Stimulated activated CD4-positive, alpha-beta T cell treated with anti-CD3 and anti-CD28 coated beads, Interleukin-4, amount 100 ng/mL, for 48 hours (primary cell): ENCODE data around the gene FBXW8.
A peak's percentile ranks its signal among the peaks of the same experiment; 100 is the strongest.

Source experiments
- DNase-seq, 2 donors: peaks; one replicate each; pipeline ENCODE4 v3.0.0-alpha.2; 2020; ENCODE audit warnings: low read depth in 2 of 2

The FBXW8 gene

DNA sequence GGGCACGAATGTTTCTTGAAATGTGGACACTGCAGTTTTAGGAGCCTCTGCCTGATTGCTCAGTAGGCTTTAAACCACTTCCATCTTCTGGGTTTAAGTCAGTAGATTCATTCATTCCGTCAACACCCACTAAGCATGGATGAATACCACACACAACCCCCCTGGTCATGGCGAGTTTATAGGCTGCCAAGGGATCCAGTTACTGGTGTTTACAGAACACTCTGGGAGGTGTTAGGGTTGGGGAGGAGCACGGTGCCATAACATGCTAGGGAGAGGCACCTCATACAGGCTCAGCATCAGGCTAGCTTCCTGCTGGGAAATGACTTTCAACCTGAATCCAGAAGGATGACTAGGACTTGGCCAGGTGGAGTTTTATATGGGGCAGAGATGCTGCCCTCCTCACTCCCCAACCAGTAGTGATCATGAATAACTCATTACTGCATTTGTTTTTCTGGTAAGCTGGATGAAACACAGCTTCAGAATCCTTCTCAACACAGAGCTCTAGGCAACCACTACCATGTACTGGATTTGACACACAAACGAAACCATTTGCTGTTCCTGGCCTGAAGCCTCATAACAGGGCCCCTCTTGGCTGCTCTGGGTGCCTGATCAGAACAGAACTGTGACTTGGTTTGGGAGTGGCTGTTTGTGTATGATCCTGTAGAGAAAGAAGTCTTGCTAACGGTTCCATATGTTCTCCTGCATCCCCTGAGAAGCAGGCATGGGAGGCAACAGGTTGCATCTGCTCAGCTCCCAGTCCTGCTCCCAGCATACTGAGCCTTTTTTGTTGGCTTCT is 47.9 kb downstream of the FBXW8 start:
- DNase-seq: no peak

DNA sequence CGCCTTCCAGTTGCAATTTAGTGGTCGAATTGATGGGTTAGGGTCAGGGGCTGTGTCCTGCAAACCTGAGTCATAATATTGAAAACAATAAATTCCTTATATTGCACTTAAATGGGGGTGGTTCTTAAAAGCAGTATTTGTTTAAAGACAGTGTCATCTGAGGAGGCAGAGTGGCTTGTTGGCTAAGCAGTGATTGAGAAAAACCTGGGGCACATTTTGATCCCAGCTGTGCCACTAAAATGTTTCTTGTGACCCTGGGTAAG is 48.4 kb downstream of the FBXW8 start:
- DNase-seq: no peak

DNA sequence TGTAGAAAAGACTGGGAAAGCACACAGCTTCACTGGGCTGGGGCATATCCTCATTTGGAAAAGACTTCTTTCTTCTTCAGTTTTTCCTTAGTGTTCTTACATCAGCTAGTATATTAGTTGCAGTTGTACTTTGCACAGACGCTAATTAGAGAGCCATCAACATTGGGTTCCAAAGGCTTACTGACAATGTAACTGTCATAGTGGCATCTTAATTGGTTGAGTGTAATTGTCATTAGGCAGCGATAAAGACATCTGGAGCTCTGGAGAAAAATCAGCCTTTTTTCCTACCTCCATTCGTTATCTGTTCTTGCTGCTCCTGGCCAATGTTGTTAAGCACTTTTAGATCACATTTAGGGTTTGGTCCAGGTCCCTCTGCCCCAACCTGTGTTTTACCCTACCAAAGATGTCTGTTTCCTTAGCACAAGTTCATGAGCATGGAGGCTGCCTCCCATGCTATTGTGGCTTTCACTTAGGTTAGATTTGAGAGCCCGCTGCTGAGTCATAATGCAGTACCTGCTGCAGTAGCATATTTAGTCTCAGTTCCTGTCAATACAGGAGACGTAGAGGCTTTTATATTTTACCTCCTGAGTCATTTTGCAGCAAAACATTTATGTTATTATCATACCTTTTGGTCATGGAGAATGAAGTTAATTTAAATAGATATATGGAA is 49.2 kb downstream of the FBXW8 start:
- peak; percentile 24 to 42 for DNase-seq

DNA sequence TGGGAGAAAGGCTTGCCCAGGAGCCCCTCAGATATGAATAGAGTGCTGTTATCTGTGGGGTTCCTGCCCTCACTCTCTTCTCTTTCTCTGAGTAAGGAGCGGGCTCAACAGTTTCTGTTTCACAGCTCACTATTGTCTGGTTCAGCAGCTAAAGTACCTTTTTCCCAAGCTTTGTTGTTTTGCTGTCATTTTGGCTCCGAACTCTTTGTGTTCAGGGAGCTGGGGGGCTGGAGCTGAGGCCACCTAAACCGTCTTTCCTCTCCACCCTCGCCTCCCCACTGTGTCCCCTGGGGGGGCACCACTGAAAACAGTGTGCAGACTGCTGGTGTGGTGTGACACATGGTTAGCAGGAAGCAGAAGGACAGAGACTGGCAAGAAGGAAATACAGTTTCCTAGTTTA is 51.4 kb downstream of the FBXW8 start:
- DNase-seq: no peak

DNA sequence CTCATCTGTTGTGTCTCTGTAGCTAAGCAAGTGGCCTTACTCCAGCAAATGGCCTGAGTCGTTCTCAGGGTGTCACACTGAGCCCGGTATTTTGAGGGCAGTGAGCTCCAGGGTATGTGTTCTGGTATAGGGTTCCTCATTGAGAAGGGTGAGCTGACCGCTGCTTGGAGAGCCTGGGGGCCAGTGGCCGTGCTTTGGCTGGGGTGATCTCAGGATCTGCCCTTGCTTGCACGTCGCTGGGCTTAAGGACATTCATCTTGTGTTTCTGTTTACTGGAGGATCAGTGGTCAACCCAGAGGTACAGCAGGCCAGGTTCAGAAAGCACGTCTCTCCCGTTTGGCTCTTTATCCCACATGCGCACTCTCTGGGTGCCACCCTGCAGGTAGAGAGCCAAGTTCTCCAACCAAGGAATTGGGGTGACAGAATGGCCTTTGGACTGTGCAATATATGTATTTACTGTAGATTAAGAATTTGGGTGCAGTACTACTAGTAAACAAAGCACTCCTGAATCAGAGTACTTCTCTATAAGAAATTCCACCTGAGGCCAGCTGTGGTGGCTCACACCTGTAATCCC is 52.1 kb downstream of the FBXW8 start:
- DNase-seq: no peak

DNA sequence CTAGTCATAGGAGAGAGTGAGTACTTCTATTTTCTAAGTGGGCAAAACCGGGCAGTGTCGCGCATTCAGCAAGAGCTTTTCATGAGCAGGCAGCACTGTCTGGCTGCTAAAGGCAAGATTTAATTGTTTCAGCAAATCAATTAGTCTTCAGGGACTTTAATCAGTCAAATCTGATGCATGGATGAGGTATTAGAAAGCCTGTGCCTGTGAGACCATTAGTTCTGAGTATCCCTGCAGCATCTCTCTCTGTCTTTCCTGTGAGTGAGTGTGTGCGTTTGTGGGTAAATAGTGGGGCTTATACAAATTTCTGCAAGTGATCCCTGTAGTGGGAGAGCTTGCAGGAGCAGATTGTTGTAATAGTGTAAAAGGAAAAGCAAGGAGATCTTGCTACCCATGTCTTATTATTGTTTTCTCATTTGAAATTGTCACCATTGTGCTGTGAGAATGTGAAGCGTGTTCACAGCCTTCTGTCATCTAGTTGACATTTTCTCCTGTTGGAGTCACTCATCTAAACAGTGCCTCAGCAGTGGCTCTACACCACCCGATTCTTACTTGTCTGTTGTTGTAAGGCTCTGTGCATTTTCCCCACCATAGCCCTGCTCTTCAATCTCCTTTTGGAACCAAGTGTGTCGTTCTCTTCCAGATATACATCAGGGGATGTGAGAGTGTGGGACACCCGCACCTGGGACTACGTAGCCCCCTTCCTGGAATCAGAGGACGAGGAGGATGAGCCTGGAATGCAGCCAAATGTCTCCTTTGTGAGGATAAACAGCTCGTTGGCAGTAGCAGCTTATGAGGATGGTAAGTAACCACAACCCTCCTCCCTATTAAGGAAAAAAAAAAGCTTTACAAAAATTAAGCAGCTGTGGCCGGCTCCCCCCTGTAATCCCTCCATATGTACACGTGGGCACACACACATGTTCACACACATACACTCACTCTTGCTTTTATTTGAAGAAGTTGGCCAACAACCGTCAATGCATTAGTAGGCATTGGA is 53.6 kb downstream of the FBXW8 start:
- no peak for DNase-seq

DNA sequence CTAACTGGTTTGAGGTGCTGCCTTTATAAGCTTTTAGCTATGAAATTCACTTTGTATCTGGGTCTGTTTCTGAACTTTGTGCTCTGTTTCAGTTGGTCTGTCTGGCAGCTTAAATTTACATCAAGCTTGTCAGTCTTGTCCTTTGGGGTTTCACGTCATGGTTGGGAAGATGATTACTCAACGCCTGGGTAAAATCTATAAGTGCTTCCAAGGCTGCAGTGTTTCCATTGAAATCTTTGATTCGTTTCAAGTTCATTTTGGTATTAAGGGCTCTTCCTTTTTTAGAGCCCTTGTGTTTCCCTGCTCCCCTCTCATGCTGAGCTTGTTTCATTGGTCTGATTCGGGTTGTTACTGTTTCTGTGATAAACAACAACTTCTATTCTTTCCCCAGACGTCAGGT is 58.2 kb downstream of the FBXW8 start:
- no peak for DNase-seq

DNA sequence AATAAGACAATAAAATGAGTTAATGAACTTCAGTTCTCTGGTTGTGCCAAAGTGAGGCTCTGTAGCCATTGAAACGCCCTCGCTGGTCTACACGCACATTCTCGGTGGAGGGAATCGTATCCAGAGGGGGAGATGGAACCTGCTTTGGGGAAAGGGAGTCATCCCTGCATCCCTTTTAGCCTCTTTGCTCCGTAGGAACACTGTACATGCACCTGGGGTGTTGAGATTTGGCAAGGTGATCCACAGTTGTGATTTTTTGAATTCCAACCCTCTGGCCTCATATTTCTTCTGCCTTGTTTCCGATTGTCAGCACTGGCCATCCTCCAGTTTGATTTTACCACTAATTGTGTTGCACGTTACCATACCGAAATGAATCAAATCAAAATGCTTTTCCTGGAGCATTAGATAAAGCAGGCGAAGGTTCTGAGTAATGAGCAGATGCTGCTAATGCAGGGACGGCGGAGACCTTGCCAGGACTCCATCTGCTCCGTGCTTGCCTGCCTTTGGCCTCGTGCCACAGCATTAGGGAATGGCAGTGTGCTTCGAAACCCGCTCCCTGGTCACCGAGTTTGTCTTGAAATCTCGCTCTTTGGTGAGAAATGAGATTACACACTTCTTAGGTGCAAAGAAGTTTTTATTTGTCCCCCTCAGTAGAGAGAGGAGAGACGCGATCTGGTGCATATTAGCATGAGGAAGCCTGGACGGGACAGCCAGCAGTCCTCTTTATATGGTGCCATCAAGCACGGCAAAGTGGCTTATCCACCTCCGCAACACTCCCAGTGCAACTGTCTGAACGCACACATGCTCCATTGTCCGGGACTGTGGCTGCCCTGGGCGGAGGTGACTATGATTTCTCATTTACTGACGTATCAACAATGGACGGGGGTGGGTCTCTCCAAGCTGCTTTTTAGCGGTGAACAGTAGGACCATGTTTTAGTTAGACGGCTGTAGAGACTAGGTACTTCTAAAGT is 59.1 kb downstream of the FBXW8 start:
- no peak for DNase-seq

DNA sequence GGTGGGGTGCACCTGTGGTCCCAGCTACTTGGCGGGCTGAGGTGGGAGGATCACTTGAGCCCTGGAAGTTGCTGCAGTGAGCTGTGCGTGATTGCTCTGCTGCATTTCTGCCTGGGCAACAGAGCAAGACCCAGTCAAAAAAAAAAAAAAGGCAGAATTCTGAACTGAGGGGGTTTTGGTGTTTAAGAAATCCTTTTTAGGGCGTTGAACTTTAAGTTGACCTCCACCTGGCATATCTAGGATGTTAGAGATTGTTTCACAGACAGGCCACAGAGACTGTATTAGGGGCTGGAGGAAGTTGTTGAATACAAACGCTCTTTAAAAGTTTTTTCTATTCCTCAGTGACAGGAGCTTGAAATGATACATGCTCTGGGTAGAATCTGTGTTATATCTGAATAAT is 60.5 kb downstream of the FBXW8 start:
- no peak for DNase-seq

DNA sequence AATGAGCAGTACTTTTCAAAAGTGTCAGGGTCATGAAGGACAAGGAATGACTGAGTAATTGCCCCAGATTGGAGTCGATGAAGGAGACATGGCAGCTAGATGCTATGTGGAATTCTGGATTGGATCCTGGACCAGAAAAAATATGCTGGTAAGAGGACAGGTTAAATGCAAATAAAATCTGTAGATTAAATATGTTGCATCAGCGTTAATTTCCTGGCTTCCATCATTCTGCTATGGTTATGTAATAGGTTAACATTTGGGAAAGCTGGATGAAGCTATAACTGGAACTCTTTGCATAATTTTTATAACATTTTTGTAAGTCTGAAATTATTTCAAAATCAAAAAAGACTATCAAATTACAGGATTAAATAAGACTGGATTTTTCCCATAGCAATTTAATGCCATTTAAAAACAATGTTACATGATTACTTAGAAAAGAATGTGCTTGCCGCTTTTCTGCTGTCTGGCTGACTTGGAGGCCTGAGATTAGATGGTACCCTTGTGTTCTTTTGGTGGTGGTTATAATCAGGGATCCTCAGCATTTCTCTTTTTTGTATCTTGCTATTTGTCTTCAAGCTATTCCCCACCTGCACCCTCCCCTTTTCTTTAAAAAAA is 65.1 kb downstream of the FBXW8 start:
- no peak for DNase-seq

DNA sequence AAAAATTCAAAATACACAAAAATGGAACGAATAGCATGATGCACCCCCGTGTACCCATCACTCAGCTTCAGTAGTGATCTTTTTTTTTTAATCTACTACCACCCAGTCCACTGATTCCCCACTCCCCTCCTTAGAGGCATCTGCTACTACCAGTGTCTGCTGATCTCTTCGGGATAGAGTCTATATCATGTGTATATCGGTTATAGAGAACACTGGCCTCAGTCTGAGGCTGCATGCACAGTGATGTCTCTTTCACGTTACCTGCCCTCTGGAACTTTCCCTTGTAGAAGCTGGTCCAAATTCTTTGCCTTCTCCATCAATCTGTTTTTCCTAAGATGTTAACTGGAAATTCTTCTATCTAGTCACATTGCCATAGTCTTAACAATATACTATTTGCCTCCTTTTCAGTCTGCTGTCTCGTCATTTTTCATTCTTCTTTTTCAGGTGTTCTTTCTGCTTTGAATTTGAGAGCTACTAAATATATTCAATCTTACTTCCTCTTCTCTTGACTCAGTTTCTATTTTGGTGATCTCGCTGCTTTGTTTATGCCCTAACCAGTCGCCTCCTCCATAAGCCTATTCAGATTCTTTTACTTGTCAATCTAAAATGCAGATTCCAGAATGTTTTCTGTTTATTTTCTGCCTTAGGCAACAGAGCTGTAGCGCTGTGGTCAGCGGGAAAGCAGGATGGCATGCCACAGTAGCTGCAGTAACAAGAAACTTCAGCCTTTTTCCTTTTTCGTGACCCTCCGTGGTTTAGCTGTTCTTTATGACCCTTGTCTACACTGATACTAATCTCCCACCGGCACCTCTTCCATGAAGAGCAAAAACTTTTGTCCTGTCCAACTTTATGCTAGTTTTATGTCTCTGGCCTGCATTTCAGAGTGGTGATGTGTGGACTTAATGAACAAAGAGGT is 67.0 kb downstream of the FBXW8 start:
- DNase-seq: no peak

DNA sequence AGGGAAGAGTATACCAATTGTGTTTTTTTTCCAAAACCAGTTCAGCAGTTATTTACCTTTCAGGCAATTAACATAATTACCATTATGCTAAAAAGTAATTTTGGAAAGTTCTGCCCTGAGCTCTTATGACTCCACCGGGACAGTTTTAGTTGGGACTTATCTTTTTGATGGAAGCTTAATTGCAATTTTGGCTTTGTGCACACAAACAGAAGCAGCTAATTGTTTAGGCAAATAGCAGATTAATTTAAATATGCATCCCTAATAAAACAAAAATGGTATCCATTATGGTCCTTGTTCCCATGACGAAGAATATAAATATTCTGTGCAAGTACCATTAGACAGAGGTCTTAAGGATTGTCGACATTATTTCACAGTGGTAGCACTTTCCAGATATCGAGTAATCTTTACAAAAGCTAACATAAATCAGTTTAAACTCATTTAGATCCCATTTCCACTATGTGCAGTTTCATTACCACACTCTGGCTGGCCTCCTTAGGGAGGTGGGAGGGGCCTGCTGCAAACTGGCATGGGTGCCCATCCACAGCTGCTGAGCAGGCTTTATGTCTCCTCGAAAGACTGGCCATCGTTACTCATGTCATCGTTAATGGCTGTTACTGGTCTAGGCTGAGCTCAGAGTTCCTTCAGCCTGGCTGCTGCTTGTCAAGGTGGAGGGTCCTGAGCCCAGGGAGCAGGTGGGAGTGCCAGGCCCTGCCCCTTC is 68.2 kb downstream of the FBXW8 start:
- DNase-seq: no peak

DNA sequence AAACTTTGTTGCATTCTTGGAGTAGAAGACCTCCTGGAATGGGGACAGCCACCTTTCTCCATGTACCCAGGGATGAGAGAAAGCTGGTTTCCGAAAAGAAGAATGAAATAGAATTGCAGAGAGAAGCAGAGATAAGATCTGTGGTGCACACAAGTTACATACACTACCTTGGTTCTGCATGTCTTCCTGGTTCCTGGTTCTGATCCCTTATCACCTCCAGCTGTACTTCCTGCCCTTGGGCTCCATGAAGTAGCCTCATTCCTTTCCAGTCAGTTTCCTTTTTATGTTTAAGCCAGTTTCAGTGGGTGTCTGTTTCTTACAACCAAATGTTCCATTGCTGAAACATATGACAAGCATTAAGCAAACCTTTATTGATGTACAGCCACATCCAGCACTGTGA is 69.3 kb downstream of the FBXW8 start:
- DNase-seq: no peak

DNA sequence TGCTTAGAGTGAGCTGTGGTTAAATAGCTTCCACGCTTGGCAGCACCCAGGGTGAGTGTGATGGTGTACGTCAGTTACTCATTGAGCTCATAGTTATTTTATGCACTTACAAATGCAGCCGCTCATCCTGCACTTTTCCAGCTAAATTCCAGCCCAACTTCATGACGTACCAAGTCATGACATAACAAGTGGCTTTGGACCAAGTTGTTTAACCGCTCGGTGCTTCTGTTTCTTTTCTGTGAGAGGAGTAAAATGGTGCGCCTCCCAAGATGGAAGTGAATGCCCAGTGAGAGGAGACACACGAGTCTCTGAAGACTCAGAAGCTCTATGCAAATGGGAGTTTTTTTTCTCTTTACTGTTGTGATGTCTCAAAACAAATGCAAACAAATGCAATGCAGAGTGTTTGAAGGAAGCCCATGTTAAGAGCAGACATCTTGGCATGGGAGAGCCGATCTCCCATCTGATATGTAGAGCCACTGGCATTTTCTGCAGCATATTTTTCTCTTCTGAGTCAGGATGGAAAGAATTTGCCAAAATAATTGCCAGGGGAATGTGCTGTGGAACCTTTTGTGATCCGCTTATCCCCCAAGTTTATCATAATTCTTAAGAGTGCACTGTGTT is 72.2 kb downstream of the FBXW8 start:
- no peak for DNase-seq

DNA sequence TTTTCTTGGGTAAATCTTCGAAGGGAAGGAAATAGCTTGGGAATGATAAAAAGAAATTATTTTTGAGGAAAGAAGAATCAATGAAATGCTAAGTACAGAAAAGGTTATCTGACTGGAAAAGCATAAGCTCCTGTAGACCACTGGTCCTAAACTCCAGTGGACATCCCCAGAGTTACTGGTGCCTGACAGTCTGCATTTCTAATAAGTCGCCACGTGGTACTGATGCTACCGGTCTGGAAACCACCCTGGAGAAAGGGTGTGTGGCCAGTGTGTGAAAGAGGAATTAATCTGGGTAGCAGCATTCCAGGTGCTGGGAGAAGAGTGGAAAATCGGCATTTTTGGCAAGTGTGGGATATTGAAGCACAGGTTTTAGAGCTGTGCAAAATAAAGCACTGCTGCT is 73.3 kb downstream of the FBXW8 start:
- DNase-seq: no peak

DNA sequence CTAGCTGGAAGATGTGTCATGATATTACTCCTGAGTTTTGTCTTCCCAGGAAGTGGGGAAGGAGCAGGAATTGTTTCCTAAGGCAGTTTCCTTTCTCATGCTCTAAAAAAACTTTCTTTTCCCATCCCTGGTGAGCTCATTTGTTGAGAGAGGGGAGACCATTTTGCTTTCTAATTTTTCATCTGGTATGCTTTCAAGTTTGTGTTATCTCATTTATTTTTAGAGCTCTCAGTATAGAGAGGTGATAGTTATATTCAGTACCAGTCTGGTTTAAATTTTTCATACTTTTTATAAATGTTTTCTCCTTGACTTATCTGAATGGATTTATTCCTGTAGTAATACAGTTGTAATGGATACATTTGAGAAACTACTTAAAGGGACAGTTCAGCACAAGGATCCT is 79.6 kb downstream of the FBXW8 start:
- DNase-seq: no peak

DNA sequence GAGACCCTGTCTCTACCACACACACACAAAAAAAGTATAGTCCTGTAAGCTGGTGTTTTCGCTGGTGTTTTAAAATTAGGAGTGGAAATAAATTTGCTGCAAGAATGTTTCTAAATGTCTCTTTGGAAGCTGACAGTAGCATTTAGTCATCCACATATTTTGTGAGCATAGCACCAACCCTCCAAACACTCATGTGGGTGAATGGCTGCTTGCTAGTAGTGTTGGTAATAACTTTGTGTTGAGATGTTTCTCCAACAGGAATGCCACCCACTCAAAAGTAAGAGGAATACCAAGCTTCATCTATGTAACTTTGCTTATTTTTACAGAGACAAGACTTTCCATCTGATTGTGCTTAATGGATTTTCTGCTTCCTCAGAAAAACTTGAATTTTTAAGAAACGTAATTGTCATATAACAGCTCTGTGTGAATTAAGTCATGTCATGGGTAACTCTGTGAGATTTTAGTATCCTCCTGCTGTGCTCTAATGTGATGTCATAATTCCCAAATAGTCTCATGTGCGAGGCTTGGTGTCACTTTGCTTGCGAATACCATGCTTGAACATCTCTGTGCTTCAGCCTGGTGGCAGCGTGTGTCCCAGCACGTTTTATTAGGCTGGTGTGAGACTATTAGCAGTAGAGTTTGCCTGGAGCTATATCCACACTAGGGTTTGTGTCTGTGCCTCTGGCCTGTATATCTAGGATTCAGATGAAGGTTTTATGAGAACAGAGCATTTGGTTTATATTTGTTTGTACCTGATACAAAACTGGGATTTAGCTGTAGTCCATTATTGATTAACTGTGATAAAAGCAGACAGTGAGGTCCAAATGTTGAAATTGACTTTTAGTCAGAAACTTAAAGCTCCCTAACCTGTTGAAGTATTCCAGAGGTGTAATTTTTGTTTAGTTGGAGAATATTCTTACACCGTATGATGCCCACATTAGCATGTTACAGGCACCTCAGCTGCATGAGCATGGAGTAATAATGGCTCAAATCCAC is 80.5 kb downstream of the FBXW8 start:
- no peak for DNase-seq
